HCT116 (cell line): ENCODE data around the gene HABP2. TPM values are rescaled to one million over a fixed set of nuclear protein-coding genes. Genes with fewer than 3 reads are reported as not detected.

ENCODE experiments used
- ATAC-seq: fragments of 200-7000 bp; cut with Tn5 transposase; 2 replicates; pipeline ENCODE4 v1.9.1; 2020; ENCODE audit warnings: mild to moderate bottlenecking, moderate library complexity
- BruUV-seq: library from RNA; stranded (reverse); fragments of 400-500 nt; replicated peaks from 2 replicates; lab custom pipeline; 2021; lab: Mats Ljungman, UMichigan
- CTCF ChIA-PET: fragments of 300-600 bp; sonication (Branson Sonifier 250); formaldehyde crosslinking; loops from one replicate; lab custom pipeline; 2021; ENCODE audit warnings: antibody characterized with exemption; lab: Charles Lee
- POLR2A ChIA-PET: fragments of 300-600, 350-600 bp; sonication (Branson Sonifier 250); formaldehyde crosslinking; loops from one replicate; lab custom pipeline; 2021; ENCODE audit warnings: antibody characterized with exemption; lab: Charles Lee
- RAD21 ChIA-PET, 2 experiments: fragments of 300-600 bp; sonication (Branson Sonifier 250); formaldehyde crosslinking; loops; one replicate each; lab custom pipeline; 2023; ENCODE audit warnings: low total read pairs in 2 of 2; ENCODE audit not compliant: uncharacterized antibody in 2 of 2, unreplicated experiment in 2 of 2, low non-redundant PET in 1 of 2; lab: Charles Lee
- DNase-seq: peaks from one replicate; pipeline ENCODE4 v3.0.0-alpha.2; 2010; ENCODE audit warnings: low read depth, low spot score
- H2AFZ ChIP-seq: fragments of 200-600 bp; shearing (Covaris generic), sonication (generic); 2 replicates; pipeline ENCODE4 v1.6.1; 2017; ENCODE audit warnings: low read depth, mixed run types, mixed read lengths, antibody characterized with exemption, low read length; ENCODE audit not compliant: poor library complexity, severe bottlenecking
- H3K27ac ChIP-seq: 2 replicates; pipeline ENCODE4 v1.5.1; 2012; ENCODE audit warnings: low read depth, low read length
- H3K27me3 ChIP-seq: fragments of 200-600 bp; sonication (generic); 2 replicates; pipeline ENCODE4 v1.6.1; 2016; ENCODE audit warnings: mixed run types, low read length, mixed read lengths; ENCODE audit not compliant: insufficient read depth
- H3K36me3 ChIP-seq, 2 experiments: fragments of 200-500 bp in 1 of 2; fragments of 200-600 bp in 1 of 2; sonication (Bioruptor generic) in 1 of 2; sonication (generic) in 1 of 2; 2 replicates each; pipeline versions ENCODE4 v1.5.1 to v1.6.1; 2014 to 2016; ENCODE audit warnings: low read length in 2 of 2, inconsistent platforms in 1 of 2, mixed read lengths in 1 of 2, mixed run types in 1 of 2; ENCODE audit not compliant: insufficient read depth in 2 of 2, control insufficient read depth in 1 of 2
- H3K4me1 ChIP-seq, 2 experiments: fragments of 200-600 bp in 1 of 2; sonication (generic) in 1 of 2; 2 replicates each; pipeline versions ENCODE4 v1.5.1 to v1.6.1; 2012 to 2017; ENCODE audit warnings: low read length in 2 of 2, inconsistent platforms in 1 of 2, mild to moderate bottlenecking in 1 of 2, mixed read lengths in 1 of 2, mixed run types in 1 of 2, moderate library complexity in 1 of 2; ENCODE audit not compliant: insufficient read depth in 2 of 2, control insufficient read depth in 1 of 2
- H3K4me2 ChIP-seq: fragments of 200-600 bp; sonication (generic); 2 replicates; pipeline ENCODE4 v1.6.1; 2017; ENCODE audit warnings: mixed run types, low read length, mixed read lengths
- H3K4me3 ChIP-seq, 2 experiments: fragments of 200-600 bp in 1 of 2; sonication (generic) in 1 of 2; replicated peaks in 1 of 2; 2 replicates each; pipeline ENCODE4 v1.5.1; 2011 to 2016; ENCODE audit warnings: low read length in 2 of 2, control low read depth in 1 of 2, low read depth in 1 of 2, mild to moderate bottlenecking in 1 of 2, mixed read lengths in 1 of 2, mixed run types in 1 of 2
- H3K79me2 ChIP-seq: fragments of 200-600 bp; sonication (generic); 2 replicates; pipeline ENCODE4 v1.6.1; 2017; ENCODE audit warnings: mild to moderate bottlenecking, mixed run types, low read length, moderate library complexity, mixed read lengths; ENCODE audit not compliant: insufficient read depth
- H3K9ac ChIP-seq: fragments of 200-600 bp; sonication (generic); 2 replicates; pipeline ENCODE4 v1.6.1; 2016; ENCODE audit warnings: low read length, mixed read lengths
- H3K9me2 ChIP-seq: fragments of 200-600 bp; sonication (generic), shearing (Covaris generic); 2 replicates; pipeline ENCODE4 v1.6.1; 2017; ENCODE audit warnings: mixed run types, mild to moderate bottlenecking, moderate library complexity; ENCODE audit not compliant: insufficient read depth
- H3K9me3 ChIP-seq, 2 experiments: fragments of 200-500 bp in 1 of 2; fragments of 200-600 bp in 1 of 2; sonication (Bioruptor generic) in 1 of 2; sonication (generic) in 1 of 2; 2 replicates each; pipeline ENCODE4 v1.6.1; 2014 to 2017; ENCODE audit warnings: low read length in 2 of 2, mixed read lengths in 2 of 2, inconsistent platforms in 1 of 2, low read depth in 1 of 2, mild to moderate bottlenecking in 1 of 2, mixed run types in 1 of 2, moderate library complexity in 1 of 2; ENCODE audit not compliant: control insufficient read depth in 1 of 2, insufficient read depth in 1 of 2
- H4K20me1 ChIP-seq: fragments of 200-600 bp; sonication (generic), shearing (Covaris generic); 2 replicates; pipeline ENCODE4 v1.6.1; 2017; ENCODE audit warnings: mixed run types, mild to moderate bottlenecking, moderate library complexity; ENCODE audit not compliant: insufficient read depth
- CEBPB ChIP-seq: IDR thresholded peaks from 2 replicates; pipeline ENCODE4 v1.6.1; 2012; ENCODE audit warnings: low read depth
- EGR1 ChIP-seq: IDR thresholded peaks from 2 replicates; pipeline ENCODE4 v1.6.1; 2012; ENCODE audit warnings: low read depth
- EZH2 ChIP-seq: fragments of 200-600 bp; sonication (generic); IDR thresholded peaks from 2 replicates; pipeline ENCODE4 v1.6.1; 2017; ENCODE audit warnings: antibody characterized with exemption, mixed run types
- EZH2phosphoT487 ChIP-seq: fragments of 200-600 bp; IDR thresholded peaks from 2 replicates; pipeline ENCODE4 v1.6.1; 2018; ENCODE audit warnings: antibody characterized with exemption, borderline replicate concordance
- REST ChIP-seq: IDR thresholded peaks from 2 replicates; pipeline ENCODE4 v1.6.1; 2012; ENCODE audit warnings: low read depth
- SIN3A ChIP-seq: IDR thresholded peaks from 2 replicates; pipeline ENCODE4 v1.6.1; 2012; ENCODE audit warnings: low read depth
- SP1 ChIP-seq: IDR thresholded peaks from 2 replicates; pipeline ENCODE4 v1.6.1; 2012; ENCODE audit warnings: low read depth
- ZBTB33 ChIP-seq: IDR thresholded peaks from 2 replicates; pipeline ENCODE4 v1.6.1; 2011; ENCODE audit warnings: mild to moderate bottlenecking, low read length, moderate library complexity; ENCODE audit not compliant: insufficient replicate concordance; ENCODE audit errors: extremely low read depth
- ZFX ChIP-seq: fragments of 450-650 bp; IDR thresholded peaks from 2 replicates; pipeline ENCODE4 v1.6.1; 2017
- intact Hi-C: fragments of 100-400 bp; cut with micrococcal nuclease; formaldehyde crosslinking; loops from 2 replicates; pipeline ENCODE4 v1.10.0; 2022
- total RNA-seq: library from RNA; stranded (reverse); gene quantifications from one replicate; pipeline ENCODE4 v1.2.1, GENCODE V29; 2021; ENCODE audit not compliant: unreplicated experiment

Gene HABP2
- total RNA-seq, 1 experiment from 2014 or later, result 0.20 TPM

DNA sequence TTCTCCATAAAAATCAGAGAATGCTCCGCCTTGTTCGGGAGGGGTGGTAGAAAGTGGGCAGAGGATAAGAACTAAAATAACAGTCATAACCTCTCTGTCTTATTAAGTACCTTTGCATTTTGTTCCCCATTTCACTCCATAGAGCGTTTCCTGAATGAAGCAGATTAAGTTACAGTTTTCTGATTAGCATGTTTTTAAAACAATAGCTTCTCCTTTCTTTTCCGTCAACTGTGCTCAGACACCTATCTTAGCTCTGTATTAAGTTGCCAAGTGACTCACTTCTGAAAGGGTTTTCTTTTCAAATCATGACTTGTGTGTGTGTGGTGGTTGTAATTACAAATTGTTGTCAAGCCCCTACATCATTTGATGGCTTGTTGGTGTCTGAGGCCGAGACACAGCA, 1.4 kb downstream of the HABP2 start:
- ChIA-PET CTCF (interaction anchor here (1.8 kb wide), 1 partner anchor 9 kb away, joined by 5 read pairs; no protein-coding TSS in a partner anchor), RAD21 (no interaction called here), POLR2A (no interaction called here)
- H3K9me2 ChIP-seq, result no peaks in the 10 kb centered on the region
- 0 out of 2 replicates have a peak, but pooled peaks cover 8% of the 10 kb centered on the region for H3K27me3 ChIP-seq
- H3K4me3 ChIP-seq, result no peak overlapping the region
- intact Hi-C loops, result no loop called here
- H3K4me1 ChIP-seq, result no peaks in the 10 kb centered on the region
- no peak overlapping the region for H3K9ac ChIP-seq
- no TSS peak for BruUV-seq
- no peak overlapping the region for H3K27ac ChIP-seq
- no peaks in the 10 kb centered on the region for H3K36me3 ChIP-seq
- no peak for ATAC-seq
- H2AFZ ChIP-seq, result no peak overlapping the region
- no peak for DNase-seq
- no peak overlapping the region for H3K4me2 ChIP-seq
- no peaks in the 10 kb centered on the region for H3K9me3 ChIP-seq
- no peaks in the 10 kb centered on the region for H3K79me2 ChIP-seq
- H4K20me1 ChIP-seq, result no peaks in the 10 kb centered on the region
- TF ChIP-seq SP1, result no peak
- no peak for TF ChIP-seq EGR1
- no peak for TF ChIP-seq SIN3A
- no peak for TF ChIP-seq REST
- TF ChIP-seq ZFX, result no peak

DNA sequence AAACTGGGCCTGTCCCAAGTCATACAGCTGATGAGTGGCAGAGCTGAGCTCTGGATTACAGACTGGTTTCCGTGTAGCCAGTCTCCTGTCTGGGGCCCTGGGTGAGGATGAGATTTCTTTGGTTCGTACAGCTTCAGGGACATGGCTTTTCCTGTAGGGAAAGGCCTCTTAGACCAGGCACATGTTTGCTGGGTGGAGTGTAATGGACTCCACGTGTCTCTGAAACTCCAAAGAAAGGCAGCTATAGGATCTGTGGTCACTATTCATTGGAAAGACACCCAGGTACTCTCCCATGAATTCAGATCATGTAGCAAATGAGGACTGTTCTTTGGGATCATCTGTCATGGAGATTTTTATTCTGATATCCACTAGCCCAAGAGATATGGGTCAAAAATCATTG, 2.4 kb downstream of the HABP2 start:
- H3K9me2 ChIP-seq, result no peaks in the 10 kb centered on the region
- H3K4me1 ChIP-seq, result no peaks in the 10 kb centered on the region
- ChIA-PET RAD21 (no interaction called here), POLR2A (no interaction called here), CTCF (interaction anchor here (1.8 kb wide), 1 partner anchor 8 kb away, joined by 5 read pairs; no protein-coding TSS in a partner anchor)
- BruUV-seq, result no TSS peak
- no peak overlapping the region for H3K9ac ChIP-seq
- no peak for TF ChIP-seq EZH2phosphoT487
- no peak for TF ChIP-seq SIN3A
- TF ChIP-seq CEBPB, result no peak
- TF ChIP-seq ZBTB33, result no peak
- TF ChIP-seq EZH2, result no peak
- no peak overlapping the region for H2AFZ ChIP-seq
- H3K4me3 ChIP-seq, result no peak overlapping the region
- ATAC-seq (no peak), DNase-seq (no peak)
- 0 out of 2 replicates have a peak, but pooled peaks cover 8% of the 10 kb centered on the region for H3K27me3 ChIP-seq
- H3K9me3 ChIP-seq, result no peaks in the 10 kb centered on the region
- H3K27ac ChIP-seq, result no peak overlapping the region
- H3K4me2 ChIP-seq, result no peak overlapping the region
- H3K79me2 ChIP-seq, result no peaks in the 10 kb centered on the region
- intact Hi-C loops, result no loop called here
- no peaks in the 10 kb centered on the region for H4K20me1 ChIP-seq
- H3K36me3 ChIP-seq, result no peaks in the 10 kb centered on the region
